ENCODE measurements around the gene BIN2.

- no peak for TF ChIP-seq GATA2 (IDR thresholded peaks at IDR 0.05; ENCODE audit: low read depth, low read length)
- TF ChIP-seq GATA3 (IDR thresholded peaks at IDR 0.05; ENCODE audit: low read depth, low read length): no peak
Measured at GRCh38 chr12:51351913-51352532, 28.0 kb upstream of the BIN2 start.
